GM23248 (cell line): ENCODE data around the gene PXDN. TPM values are rescaled to one million over a fixed set of nuclear protein-coding genes. Genes with fewer than 3 reads are reported as not detected.
"Not testable (repeated sequence)": the region's sequence is repeated elsewhere in the genome, so short reads cannot be mapped to it uniquely, and the experiment has no call there.

Experiments used
- DNase-seq: peaks from one replicate; pipeline ENCODE4 v3.0.0-alpha.2; 2015
- H2AFZ ChIP-seq: fragments of 200-600 bp; sonication (generic); 2 replicates; pipeline ENCODE4 v1.6.1; 2016; ENCODE audit warnings: antibody characterized with exemption
- H3F3A ChIP-seq: fragments of 200-600 bp; sonication (generic); 2 replicates; pipeline ENCODE4 v1.6.1; 2016; ENCODE audit warnings: mild to moderate bottlenecking, antibody characterized with exemption, mixed run types; ENCODE audit not compliant: insufficient read depth
- H3K27ac ChIP-seq: fragments of 200-600 bp; sonication (generic); 2 replicates; pipeline ENCODE4 v1.5.1; 2016; ENCODE audit warnings: mild to moderate bottlenecking
- H3K27me3 ChIP-seq: fragments of 200-600 bp; sonication (generic); replicated peaks from 2 replicates; pipeline ENCODE4 v1.6.1; 2016; ENCODE audit warnings: mild to moderate bottlenecking; ENCODE audit not compliant: insufficient read depth
- H3K36me3 ChIP-seq: fragments of 200-600 bp; sonication (generic); 2 replicates; pipeline ENCODE4 v1.6.1; 2016; ENCODE audit warnings: low read depth, mild to moderate bottlenecking
- H3K4me1 ChIP-seq: fragments of 200-600 bp; sonication (generic); 2 replicates; pipeline ENCODE4 v1.6.1; 2016; ENCODE audit warnings: mild to moderate bottlenecking; ENCODE audit not compliant: insufficient read depth
- H3K4me2 ChIP-seq: fragments of 200-600 bp; sonication (generic); one replicate; pipeline ENCODE4 v1.6.1; 2016; ENCODE audit warnings: mild to moderate bottlenecking; ENCODE audit not compliant: unreplicated experiment
- H3K4me3 ChIP-seq: fragments of 200-600 bp; sonication (generic); 2 replicates; pipeline ENCODE4 v1.5.1; 2016; ENCODE audit warnings: mild to moderate bottlenecking
- H3K79me2 ChIP-seq: fragments of 200-600 bp; sonication (generic); 2 replicates; pipeline ENCODE4 v1.6.1; 2016; ENCODE audit warnings: mild to moderate bottlenecking; ENCODE audit not compliant: insufficient read depth
- H3K9ac ChIP-seq: fragments of 200-600 bp; sonication (generic); 2 replicates; pipeline ENCODE4 v1.6.1; 2016; ENCODE audit warnings: mild to moderate bottlenecking
- H3K9me2 ChIP-seq: fragments of 200-600 bp; sonication (generic); 2 replicates; pipeline ENCODE4 v1.6.1; 2016; ENCODE audit warnings: mixed run types, mild to moderate bottlenecking, moderate library complexity; ENCODE audit not compliant: insufficient read depth
- H3K9me3 ChIP-seq: fragments of 200-600 bp; sonication (generic); one replicate; pipeline ENCODE4 v1.6.1; 2017; ENCODE audit warnings: low read depth
- H4K20me1 ChIP-seq: fragments of 200-600 bp; sonication (generic); 2 replicates; pipeline ENCODE4 v1.6.0; 2016; ENCODE audit not compliant: insufficient read depth
- EZH2 ChIP-seq: fragments of 200-600 bp; sonication (generic); IDR thresholded peaks from 2 replicates; pipeline ENCODE4 v1.6.1; 2018; ENCODE audit warnings: antibody characterized with exemption, mild to moderate bottlenecking; ENCODE audit not compliant: insufficient read depth, poor library complexity, severe bottlenecking
- EZH2phosphoT487 ChIP-seq: fragments of 200-600 bp; sonication (generic); IDR thresholded peaks from 2 replicates; pipeline ENCODE4 v1.6.1; 2018; ENCODE audit warnings: antibody characterized with exemption, moderate library complexity, mild to moderate bottlenecking, low read depth; ENCODE audit not compliant: insufficient read depth
- WGBS, 2 experiments: methylation state at CpG; one replicate each; pipeline ENCODE4 v1.1.6; 2015 to 2017; ENCODE audit warnings: low lambda C conversion rate in 2 of 2, low coverage in 1 of 2; ENCODE audit errors: missing lambda C conversion rate in 2 of 2; 5-methylcytosine and 5-hydroxymethylcytosine counted together
- in situ Hi-C: fragments of 300-500 bp; cut with MboI; formaldehyde crosslinking; loops from 2 replicates; pipeline ENCODE4 v1.15.0; 2020
- polyA plus RNA-seq: library from polyadenylated mRNA; unstranded; fragments of >200 nt; fragmentation: Nextera tagmentation; extraction: Ambion mirVana; gene quantifications from 2 replicates; pipeline ENCODE4 v1.2.1, GENCODE V29; 2016
- total RNA-seq: library from RNA; depleted of rRNA; stranded (reverse); fragments of >200 nt; shearing (Covaris generic); gene quantifications from 2 replicates; pipeline ENCODE4 v1.2.3, GENCODE V29; 2014

Gene PXDN
- total and polyA plus RNA-seq, 2 experiments from 2014 or later, result 222 to 263 TPM

DNA sequence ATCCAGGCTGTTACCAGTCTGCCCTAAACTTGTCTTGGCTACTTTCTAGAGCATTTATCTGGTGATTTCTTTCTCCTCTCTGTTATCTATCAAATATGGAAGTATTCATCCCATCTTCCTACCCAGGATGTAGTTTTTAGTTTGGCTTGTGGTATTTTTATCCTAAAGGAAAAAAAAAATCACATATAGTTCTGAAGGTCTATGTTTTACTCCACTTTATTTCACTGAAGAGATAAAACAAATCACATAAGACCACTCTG, 62.2 kb downstream of the PXDN start:
- H3K9ac ChIP-seq, result no peak overlapping the region
- H2AFZ ChIP-seq, result no peak overlapping the region
- H3K27ac ChIP-seq, result no peak overlapping the region
- H3K9me3 ChIP-seq, result no peaks in the 10 kb centered on the region
- H3K27me3 ChIP-seq, result no peaks in the 10 kb centered on the region
- TF ChIP-seq EZH2phosphoT487 (no peak), EZH2 (no peak)
- peaks cover 36% of the 10 kb centered on the region; the same call in 1 of the 2 replicates for H3K36me3 ChIP-seq
- in situ Hi-C loops, result no loop called here
- H3K4me3 ChIP-seq, result no peak overlapping the region
- no peaks in the 10 kb centered on the region for H3K9me2 ChIP-seq
- H4K20me1 ChIP-seq, result no peaks in the 10 kb centered on the region
- H3K4me1 ChIP-seq, result peaks cover 7% of the 10 kb centered on the region; the same call in 1 of the 2 replicates
- peaks cover 10% of the 10 kb centered on the region; the same call in 1 of the 2 replicates for H3F3A ChIP-seq
- DNase-seq, result no peak
- H3K4me2 ChIP-seq, result no peak overlapping the region
- no peaks in the 10 kb centered on the region for H3K79me2 ChIP-seq

DNA sequence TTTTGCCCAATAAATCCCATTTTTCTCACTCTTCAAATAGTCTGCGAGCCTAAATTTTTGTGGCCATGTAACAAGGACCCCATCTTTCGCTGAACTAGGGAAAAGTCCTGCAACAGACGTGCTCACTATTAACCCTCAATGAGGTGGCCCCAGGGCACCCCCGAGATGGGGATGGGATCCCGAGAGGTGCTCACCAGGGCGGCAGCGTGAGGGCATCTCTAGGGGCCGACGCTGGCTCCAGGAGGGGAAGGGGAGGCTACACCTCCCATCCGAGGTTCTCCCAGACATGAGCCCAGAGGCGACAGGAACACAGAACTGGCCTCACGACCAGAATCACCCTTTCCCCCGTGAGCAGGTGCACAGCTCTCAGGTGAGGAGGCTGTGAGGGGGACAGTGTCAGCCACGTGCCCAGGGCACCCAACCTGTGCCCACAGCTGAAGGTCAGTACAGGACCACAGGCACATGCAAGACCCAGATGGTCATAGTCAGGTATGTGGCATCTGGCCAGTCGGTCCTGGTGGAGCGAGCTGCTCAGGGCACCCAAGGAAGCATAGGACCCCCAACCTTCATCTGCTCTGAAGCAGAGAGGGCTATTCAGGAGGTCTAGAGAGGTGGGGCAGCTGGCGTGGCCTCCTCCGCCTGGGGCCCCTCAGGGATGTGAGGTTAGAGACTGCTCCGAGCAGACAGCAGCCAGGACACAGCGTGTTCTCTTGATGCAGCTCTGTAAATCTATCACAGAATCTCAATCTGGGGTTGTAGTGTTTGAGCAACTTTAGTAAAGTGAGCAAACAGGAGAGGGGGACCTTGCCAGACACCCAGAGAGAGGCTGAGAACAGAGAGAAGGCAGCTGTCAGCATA, 62.8 kb downstream of the PXDN start:
- TF ChIP-seq EZH2phosphoT487 (no peak), EZH2 (no peak)
- in situ Hi-C loops, result no loop called here
- Histone ChIP-seq H3K4me3 (no peak overlapping the region), H3F3A (peaks cover 10% of the 10 kb centered on the region; the same call in 1 of the 2 replicates), H3K4me1 (peaks cover 7% of the 10 kb centered on the region; the same call in 1 of the 2 replicates), H3K9me2 (no peaks in the 10 kb centered on the region), H3K4me2 (no peak overlapping the region), H3K9ac (no peak overlapping the region), H3K36me3 (peaks cover 38% of the 10 kb centered on the region; the same call in 1 of the 2 replicates), H3K27me3 (no peaks in the 10 kb centered on the region), H2AFZ (no peak overlapping the region), H4K20me1 (no peaks in the 10 kb centered on the region), H3K27ac (no peak overlapping the region), H3K79me2 (no peaks in the 10 kb centered on the region), H3K9me3 (no peaks in the 10 kb centered on the region)
- WGBS, 2 experiments, result 97 to 98% methylated on average over 20 of the region's 20 CpGs
- no peak for DNase-seq

DNA sequence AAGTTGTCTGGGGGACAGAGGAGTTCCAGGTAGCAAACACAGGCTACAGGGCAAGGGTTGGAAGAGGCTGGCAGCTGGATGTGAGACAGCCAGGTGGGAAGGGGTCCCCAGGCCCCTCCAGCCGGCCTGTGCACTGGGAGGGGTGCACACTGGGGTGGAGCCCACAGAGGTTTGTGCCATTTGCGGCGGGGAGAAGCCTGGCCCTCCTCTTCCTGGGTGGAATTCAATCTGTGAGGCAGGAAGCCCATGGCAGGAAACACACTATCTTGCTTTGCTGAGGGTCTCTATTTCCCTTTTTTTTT, 63.3 kb downstream of the PXDN start:
- TF ChIP-seq EZH2, result no peak
- TF ChIP-seq EZH2phosphoT487, result no peak
- Histone ChIP-seq H3K4me1 (peaks cover 9% of the 10 kb centered on the region; the same call in 1 of the 2 replicates), H3K4me3 (no peak overlapping the region), H3K9ac (no peak overlapping the region), H2AFZ (no peak overlapping the region), H4K20me1 (no peaks in the 10 kb centered on the region), H3K79me2 (no peaks in the 10 kb centered on the region), H3K4me2 (no peak overlapping the region), H3F3A (peaks cover 10% of the 10 kb centered on the region; the same call in 1 of the 2 replicates), H3K27me3 (no peaks in the 10 kb centered on the region), H3K9me3 (no peaks in the 10 kb centered on the region), H3K27ac (no peak overlapping the region), H3K9me2 (no peaks in the 10 kb centered on the region), H3K36me3 (peaks cover 43% of the 10 kb centered on the region; the same call in 1 of the 2 replicates)
- WGBS, 2 experiments, result 88 to 90% methylated on average over 3 of the region's 3 CpGs
- in situ Hi-C loops, result no loop called here
- no peak for DNase-seq

DNA sequence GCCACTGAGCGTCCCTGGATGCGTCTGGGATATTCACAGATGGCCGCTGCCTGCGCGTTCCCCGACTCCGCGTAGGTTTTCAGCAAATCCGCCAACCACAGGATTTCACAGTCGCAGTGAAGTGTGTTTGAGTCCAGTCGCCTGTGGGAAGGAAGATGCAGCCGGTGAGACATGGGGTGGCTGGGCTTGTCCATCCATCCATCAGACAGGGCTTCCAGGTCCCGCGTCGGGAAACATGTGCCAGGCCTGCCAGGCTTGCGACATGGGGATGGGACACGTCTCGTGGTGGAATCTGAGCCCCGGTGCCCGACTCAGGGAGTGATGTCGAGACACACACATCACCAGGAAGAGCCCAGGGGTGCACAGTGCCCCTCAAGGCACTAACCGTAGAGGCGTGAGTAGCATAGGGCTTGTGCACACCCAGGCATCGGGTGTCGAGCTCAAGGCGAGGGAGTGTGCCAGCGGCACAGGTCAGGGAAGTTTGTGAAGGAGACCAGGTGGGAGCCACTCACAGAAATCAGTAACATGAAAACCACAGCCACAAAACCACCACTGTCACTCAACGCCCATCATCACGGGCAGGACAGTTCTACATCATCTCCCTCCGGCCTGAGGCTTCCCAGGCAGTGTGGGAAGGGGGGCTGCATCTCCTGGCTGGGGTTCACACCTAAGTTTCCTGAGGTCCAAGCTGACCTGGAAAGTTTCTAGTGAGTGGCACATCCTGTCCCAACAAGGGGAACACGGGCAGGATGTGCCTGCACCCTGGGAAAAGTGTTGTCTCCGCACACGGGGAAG, 63.9 kb downstream of the PXDN start:
- H3K4me3 ChIP-seq, result no peak overlapping the region
- no peaks in the 10 kb centered on the region for H3K79me2 ChIP-seq
- no peaks in the 10 kb centered on the region for H3K9me3 ChIP-seq
- H3K9me2 ChIP-seq, result no peaks in the 10 kb centered on the region
- WGBS, 2 experiments, result 98 to 99% methylated on average over 33 of the region's 33 CpGs
- H2AFZ ChIP-seq, result no peak overlapping the region
- no peak overlapping the region for H3K27ac ChIP-seq
- H3K27me3 ChIP-seq, result no peaks in the 10 kb centered on the region
- no peak overlapping the region for H3K4me2 ChIP-seq
- peaks cover 11% of the 10 kb centered on the region for H3K4me1 ChIP-seq
- no peak overlapping the region for H3K9ac ChIP-seq
- in situ Hi-C loops, result no loop called here
- no peaks in the 10 kb centered on the region for H4K20me1 ChIP-seq
- TF ChIP-seq EZH2 (no peak), EZH2phosphoT487 (no peak)
- H3F3A ChIP-seq, result peaks cover 11% of the 10 kb centered on the region; the same call in 1 of the 2 replicates
- H3K36me3 ChIP-seq, result peaks cover 43% of the 10 kb centered on the region; the same call in 1 of the 2 replicates
- no peak for DNase-seq

DNA sequence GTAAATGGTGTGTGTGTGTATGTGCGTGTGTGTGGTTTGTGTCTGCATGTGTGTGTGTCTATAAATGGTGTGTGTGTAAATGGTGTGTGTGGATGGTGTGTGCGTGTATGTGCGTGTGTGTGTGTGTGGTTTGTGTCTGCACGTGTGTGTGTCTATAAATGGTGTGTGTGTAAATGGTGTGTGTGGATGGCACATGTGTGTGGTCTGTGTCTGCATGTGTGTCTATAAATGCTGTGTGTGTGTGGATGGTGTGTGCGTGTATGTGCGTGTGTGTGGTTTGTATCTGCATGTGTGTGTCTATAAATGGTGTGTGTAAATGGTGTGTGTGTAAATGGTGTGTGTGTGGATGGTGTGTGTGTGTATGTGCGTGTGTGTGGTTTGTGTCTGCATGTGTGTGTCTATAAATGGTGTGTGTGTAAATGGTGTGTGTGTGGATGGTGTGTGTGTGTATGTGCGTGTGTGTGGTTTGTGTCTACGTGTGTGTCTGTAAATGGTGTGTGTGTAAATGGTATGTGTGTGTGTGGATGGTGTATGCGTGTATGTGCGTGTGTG, 64.8 kb downstream of the PXDN start:
- H3K9me2 ChIP-seq, H3K9me3 ChIP-seq, H2AFZ ChIP-seq, H3K79me2 ChIP-seq, H3K27ac ChIP-seq, H3K4me3 ChIP-seq, H3K9ac ChIP-seq, H3K27me3 ChIP-seq, H3K4me2 ChIP-seq, H4K20me1 ChIP-seq, in situ Hi-C loops, DNase-seq: not testable (repeated sequence)
- Histone ChIP-seq H3F3A (peaks cover 17% of the 10 kb centered on the region; the same call in 1 of the 2 replicates), H3K36me3 (peaks cover 46% of the 10 kb centered on the region; the same call in 1 of the 2 replicates), H3K4me1 (peaks cover 16% of the 10 kb centered on the region)
- WGBS, 2 experiments, result 91% methylated on average over 9 to 11 of the region's 11 CpGs

DNA sequence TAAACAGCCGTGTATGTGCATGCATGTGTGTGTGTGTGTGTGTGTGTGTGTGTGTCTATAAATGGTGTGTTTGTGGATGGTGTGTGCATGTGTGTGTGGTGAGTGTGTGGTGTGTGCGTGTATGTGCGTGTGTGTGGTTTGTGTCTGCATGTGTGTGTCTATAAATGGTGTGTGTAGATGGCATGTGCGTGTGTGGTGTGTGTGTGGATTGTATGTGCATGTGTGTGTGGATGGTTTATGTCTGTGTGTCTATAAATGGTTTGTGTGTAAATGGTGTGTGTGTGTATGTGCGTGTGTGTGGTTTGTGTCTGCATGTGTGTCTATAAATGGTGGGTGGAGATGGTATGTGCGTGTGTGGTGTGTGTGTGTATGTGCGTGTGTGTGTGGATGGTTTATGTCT, 65.2 kb downstream of the PXDN start:
- not testable (repeated sequence) for H3K9me3 ChIP-seq, H3K27ac ChIP-seq
- 97 to 98% methylated on average over 7 of the region's 7 CpGs for WGBS, 2 experiments

More for the DNA sequence above, 65.2 kb downstream of the PXDN start:
- DNase-seq, H4K20me1 ChIP-seq, H2AFZ ChIP-seq, H3K4me2 ChIP-seq, in situ Hi-C loops, H3K79me2 ChIP-seq, H3K27me3 ChIP-seq, H3K4me3 ChIP-seq, H3K9me2 ChIP-seq, H3K9ac ChIP-seq: not testable (repeated sequence)
- Histone ChIP-seq H3K4me1 (peaks cover 16% of the 10 kb centered on the region), H3F3A (peaks cover 17% of the 10 kb centered on the region; the same call in 1 of the 2 replicates), H3K36me3 (peaks cover 41% of the 10 kb centered on the region; the same call in 1 of the 2 replicates)
